Stimulated activated CD8-positive, alpha-beta memory T cell treated with anti-CD3 and anti-CD28 coated beads, Interleukin-2, amount 100 ng/mL, for 48 hours (primary cell): ENCODE results near the gene HPN.
"Not testable (repeated sequence)": the region's sequence is repeated elsewhere in the genome, so short reads cannot be mapped to it uniquely, and the experiment has no call there.

Experiments used
- DNase-seq, 2 donors: peaks; one replicate each; pipeline ENCODE4 v3.0.0-alpha.2; 2020; ENCODE audit warnings: low read depth in 2 of 2

The HPN gene

GRCh38 chr19:35009424-35010415 lies 31.8 kb upstream of the HPN start:
- DNase-seq = no peak

- DNase-seq = no peak
Observed at GRCh38 chr19:35011091-35011689, 30.3 kb upstream of the HPN start.

- no peak for DNase-seq
Observed at GRCh38 chr19:35011737-35012682, 29.5 kb upstream of the HPN start.

- DNase-seq = peak; percentile 64 to 78
Observed at GRCh38 chr19:35013041-35013819, 28.3 kb upstream of the HPN start.

- DNase-seq = no peak
Observed at GRCh38 chr19:35013820-35014754, 27.4 kb upstream of the HPN start.

- not testable (repeated sequence) for DNase-seq
Observed at GRCh38 chr19:35014774-35015173, 26.7 kb upstream of the HPN start.

GRCh38 chr19:35015270-35015953 lies 26.1 kb upstream of the HPN start:
- no peak for DNase-seq

GRCh38 chr19:35015954-35016351 lies 25.6 kb upstream of the HPN start:
- DNase-seq = no peak

GRCh38 chr19:35017507-35017906 lies 24.0 kb upstream of the HPN start:
- DNase-seq = no peak

GRCh38 chr19:35018379-35018778 lies 23.1 kb upstream of the HPN start:
- no peak for DNase-seq

GRCh38 chr19:35019144-35019543 lies 22.4 kb upstream of the HPN start:
- DNase-seq = no peak

GRCh38 chr19:35021016-35021415 lies 20.5 kb upstream of the HPN start:
- no peak for DNase-seq

- no peak for DNase-seq
Observed at GRCh38 chr19:35021596-35021995, 19.9 kb upstream of the HPN start.

- DNase-seq = no peak
Observed at GRCh38 chr19:35022460-35022859, 19.1 kb upstream of the HPN start.

GRCh38 chr19:35023428-35023827 lies 18.1 kb upstream of the HPN start:
- DNase-seq = no peak

- DNase-seq = no peak
Observed at GRCh38 chr19:35024095-35024494, 17.4 kb upstream of the HPN start.

GRCh38 chr19:35025969-35026368 lies 15.6 kb upstream of the HPN start:
- no peak for DNase-seq

GRCh38 chr19:35026418-35026817 lies 15.1 kb upstream of the HPN start:
- no peak for DNase-seq

- DNase-seq = no peak
Observed at GRCh38 chr19:35027009-35027408, 14.5 kb upstream of the HPN start.
